Left renal pelvis (tissue), 4 donors: Measurements from ENCODE around the gene CORO1A. TPM values are rescaled to one million over a fixed set of nuclear protein-coding genes. Genes with fewer than 3 reads are reported as not detected.
"Not testable (repeated sequence)": the region's sequence is repeated elsewhere in the genome, so short reads cannot be mapped to it uniquely, and the experiment has no call there.

Source experiments
- DNase-seq, 4 donors: peaks; one replicate each; pipeline ENCODE4 v3.0.0-alpha.2; 2013; ENCODE audit warnings: low read depth in 4 of 4, low spot score in 3 of 4
- polyA plus RNA-seq, 4 donors: library from polyadenylated mRNA; unstranded; fragments of 120-200 nt; gene quantifications; one replicate each; pipeline ENCODE4 v1.2.1, GENCODE V29; 2013; ENCODE audit not compliant: insufficient read length in 4 of 4

Gene CORO1A
- polyA plus RNA-seq, 4 donors, result 8.1 to 18.0 (median 12.7) TPM

- DNase-seq, result not testable (repeated sequence)
These were observed 15.6 kb downstream of the CORO1A start, which contains the start of gene SULT1A3 for GRCh38 chr16:30199049-30199448. Gene SULT1A3, plus strand, starts transcription at chr16:30199255. Its CDS starts 1,474 bp downstream, at chr16:30200729.

GRCh38 chr16:30199608-30200343, 16.4 kb downstream of the CORO1A start:
- not testable (repeated sequence) for DNase-seq

DNA sequence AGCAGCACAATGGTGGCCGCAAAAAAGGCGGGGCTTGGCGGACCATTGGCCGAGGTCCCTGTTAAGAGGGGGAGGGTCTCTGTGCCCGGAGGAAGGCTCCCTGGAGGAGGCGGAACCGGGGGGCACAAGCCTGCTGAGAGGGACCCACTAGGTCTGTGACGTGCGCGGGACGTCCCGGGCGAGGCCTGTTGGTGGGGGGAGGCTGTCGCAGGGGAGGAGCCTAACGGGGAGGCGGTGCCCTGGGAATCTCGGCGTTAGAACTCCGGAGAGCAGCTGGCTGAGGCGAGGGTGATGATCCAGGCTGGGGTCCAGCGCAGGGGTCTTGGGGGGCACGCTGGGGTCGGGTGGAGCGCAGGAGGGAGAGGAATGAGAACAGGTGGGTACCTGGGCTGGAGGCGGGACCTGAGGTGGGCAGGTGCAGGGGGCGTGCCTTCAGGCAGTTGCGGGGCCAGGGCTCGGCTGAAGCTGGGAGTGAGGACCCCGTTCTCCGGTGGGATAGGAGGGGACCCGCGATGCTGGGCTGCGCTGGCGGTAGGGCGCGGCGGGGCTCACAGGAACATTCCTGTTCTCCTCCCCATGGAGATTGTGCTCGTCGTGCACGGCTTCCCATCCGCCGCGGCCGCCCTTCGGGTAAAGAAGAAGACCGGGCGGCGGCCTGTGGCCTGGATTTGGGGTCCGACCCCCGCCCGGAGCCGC, 22.3 kb downstream of the CORO1A start:
- not testable (repeated sequence) for DNase-seq

- DNase-seq, result not testable (repeated sequence)
These were observed 22.9 kb downstream of the CORO1A start for GRCh38 chr16:30206252-30206651.

DNA sequence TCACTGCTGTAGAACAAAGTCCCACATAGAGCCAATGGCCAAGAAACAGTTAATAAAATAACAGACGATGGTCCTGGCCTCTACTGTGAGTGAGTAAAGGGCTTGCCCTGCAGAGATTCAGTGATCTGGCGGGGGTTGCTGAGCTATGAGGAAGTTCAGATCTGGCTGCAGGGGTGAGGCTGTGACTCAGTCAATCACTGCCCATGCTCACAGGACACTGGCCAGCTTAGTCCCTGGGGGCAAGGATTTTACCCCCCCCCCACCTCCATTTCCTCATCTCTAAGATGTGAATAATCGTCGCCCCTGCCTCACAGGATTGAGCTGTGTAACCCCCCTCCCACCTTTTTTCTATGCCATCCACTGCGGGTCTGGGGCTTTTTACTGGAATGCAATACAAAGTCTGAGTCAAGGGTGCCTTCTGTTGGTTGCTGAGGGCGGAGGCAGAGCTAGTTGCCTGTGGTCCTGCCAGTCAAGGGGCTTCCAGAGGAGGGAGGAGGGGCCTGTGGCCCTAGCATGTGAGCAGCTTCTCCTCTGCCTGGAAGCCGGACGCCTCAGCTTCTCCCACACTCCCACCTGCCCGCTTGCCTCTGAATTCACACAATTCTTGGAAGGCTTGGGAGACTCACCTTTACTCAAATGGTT, 23.8 kb downstream of the CORO1A start:
- not testable (repeated sequence) for DNase-seq

DNA sequence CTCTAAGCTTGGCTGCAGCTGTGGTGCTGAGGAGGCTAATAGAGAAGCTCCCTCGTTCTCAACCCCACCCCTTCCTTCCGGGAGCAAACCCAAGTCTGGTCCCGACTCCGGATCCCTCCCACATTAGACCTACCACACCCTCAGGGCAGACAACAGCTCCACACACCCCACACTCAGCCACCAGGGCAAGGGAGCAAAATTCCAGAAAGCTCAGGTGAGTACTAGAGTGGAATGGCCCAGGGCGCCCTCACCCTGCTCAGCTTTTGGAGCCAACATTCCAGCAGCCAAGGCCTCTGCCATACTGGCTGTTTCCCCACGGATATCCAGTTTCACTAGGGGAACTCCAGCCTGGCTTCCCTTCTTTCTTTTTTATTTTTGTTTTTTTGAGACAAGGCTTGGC, 25.6 kb downstream of the CORO1A start:
- not testable (repeated sequence) for DNase-seq

DNA sequence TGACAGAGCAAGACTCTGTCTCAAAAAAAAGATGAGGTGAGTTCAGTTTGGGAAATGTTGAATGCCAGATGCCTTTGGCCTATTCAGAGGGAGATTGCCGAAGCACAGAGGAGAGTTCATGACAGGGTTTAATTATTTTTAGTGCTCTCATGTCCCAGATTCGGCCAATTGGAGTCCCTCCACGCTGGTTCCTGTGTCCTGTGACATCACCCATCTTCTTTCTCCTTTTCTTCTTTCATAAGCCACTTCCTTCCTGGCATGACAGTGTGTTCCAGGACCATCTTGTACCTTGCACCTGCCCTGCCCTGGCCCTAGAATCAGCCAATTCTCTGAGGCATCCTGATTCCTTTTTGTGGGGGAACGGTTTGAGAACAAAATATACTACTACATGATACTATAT, 28.0 kb downstream of the CORO1A start:
- not testable (repeated sequence) for DNase-seq

DNA sequence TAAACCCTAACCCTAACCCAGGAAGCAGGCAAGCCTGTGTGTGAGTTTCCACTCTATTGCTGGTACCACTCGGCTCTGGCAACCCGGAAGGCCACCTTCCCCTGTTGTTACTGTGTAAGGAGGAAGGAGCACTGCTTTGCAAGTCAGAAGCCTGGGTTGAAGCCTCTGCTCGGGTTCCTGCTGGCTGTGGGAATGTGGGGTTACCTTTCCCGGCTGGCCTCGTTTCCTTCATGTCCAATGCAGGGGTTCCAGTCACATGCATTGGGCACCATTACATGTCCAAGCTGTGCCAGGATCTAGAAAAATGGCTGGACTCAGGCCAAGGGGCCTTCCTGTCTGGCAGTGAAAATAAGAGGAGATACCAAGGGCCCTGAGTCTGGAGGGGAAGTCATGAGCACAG, 33.7 kb downstream of the CORO1A start:
- DNase-seq, result not testable (repeated sequence)

Other genes with a start within 250 kb of the CORO1A start
- gene TMEM219, start 221.5 kb upstream of the CORO1A start, polyA plus RNA-seq, result 100 to 1,000 TPM in 3 of 4 donors, 10 to 100 TPM in 1; 72.3 to 126 (median 103) TPM
- gene TAOK2, start 209.7 kb upstream of the CORO1A start, polyA plus RNA-seq, result 10 to 100 TPM; 33.2 to 59.3 (median 39.4) TPM
- 10 to 100 TPM; 12.3 to 21.6 (median 15.9) TPM for gene HIRIP3, start 188.0 kb upstream of the CORO1A start, polyA plus RNA-seq
- 10 to 100 TPM; 37.1 to 65.6 (median 41.8) TPM for gene INO80E, start 187.4 kb upstream of the CORO1A start, polyA plus RNA-seq
- gene DOC2A, start 172.6 kb upstream of the CORO1A start, polyA plus RNA-seq, result 1 to 10 TPM; 1.7 to 3.2 (median 2.6) TPM
- gene C16orf92, start 160.4 kb upstream of the CORO1A start, polyA plus RNA-seq, result not detected
- 1 to 10 TPM in 2 of 4 donors, under 1 TPM in 2; 0.73 to 1.5 (median 1.0) TPM for gene TLCD3B, start 152.3 kb upstream of the CORO1A start, polyA plus RNA-seq
- gene ALDOA, start 117.8 kb upstream of the CORO1A start, polyA plus RNA-seq, result 100 to 1,000 TPM; 238 to 605 (median 502) TPM
- 100 to 1,000 TPM in 1 of 4 donors, 10 to 100 TPM in 3; 63.3 to 107 (median 83.5) TPM for gene PPP4C, start 107.6 kb upstream of the CORO1A start, polyA plus RNA-seq
- 1 to 10 TPM in 3 of 4 donors, under 1 TPM in 1; 0.50 to 2.0 (median 1.1) TPM for gene TBX6, start 91.7 kb upstream of the CORO1A start, polyA plus RNA-seq
- gene YPEL3, start 87.4 kb upstream of the CORO1A start, polyA plus RNA-seq, result 10 to 100 TPM; 51.7 to 78.4 (median 59.6) TPM
- 10 to 100 TPM in 2 of 4 donors, 1 to 10 TPM in 2; 7.5 to 17.5 (median 13.0) TPM for gene GDPD3, start 70.1 kb upstream of the CORO1A start, polyA plus RNA-seq
- 10 to 100 TPM; 75.8 to 93.6 (median 84.5) TPM for gene MAPK3, start 60.4 kb upstream of the CORO1A start, polyA plus RNA-seq
- 10 to 100 TPM; 13.0 to 38.3 (median 19.8) TPM for gene BOLA2B, start 10.1 kb downstream of the CORO1A start, polyA plus RNA-seq
- gene SLX1A, start 10.3 kb downstream of the CORO1A start, polyA plus RNA-seq, result 10 to 100 TPM in 3 of 4 donors, 1 to 10 TPM in 1; 8.4 to 50.3 (median 16.4) TPM
- 10 to 100 TPM in 1 of 4 donors, 1 to 10 TPM in 3; 5.2 to 14.4 (median 8.6) TPM for gene SULT1A3, start 15.7 kb downstream of the CORO1A start, polyA plus RNA-seq
- gene NPIPB13, start 64.9 kb downstream of the CORO1A start, polyA plus RNA-seq, result 10 to 100 TPM in 2 of 4 donors, 1 to 10 TPM in 2; 3.5 to 18.0 (median 10.2) TPM
- gene CD2BP2, start 171.7 kb downstream of the CORO1A start, polyA plus RNA-seq, result 10 to 100 TPM; 42.1 to 56.7 (median 55.7) TPM
- 10 to 100 TPM; 28.2 to 44.1 (median 34.2) TPM for gene TBC1D10B, start 186.9 kb downstream of the CORO1A start, polyA plus RNA-seq
- 1 to 10 TPM in 3 of 4 donors, not detected in 1; 1.2 to 1.4 (median 1.2) TPM for gene MYL11, start 191.2 kb downstream of the CORO1A start, polyA plus RNA-seq
- gene SEPTIN1, start 199.0 kb downstream of the CORO1A start, polyA plus RNA-seq, result 1 to 10 TPM; 1.3 to 4.0 (median 2.1) TPM
- 10 to 100 TPM; 10.1 to 15.4 (median 13.1) TPM for gene ZNF48, start 211.8 kb downstream of the CORO1A start, polyA plus RNA-seq
- 10 to 100 TPM in 1 of 4 donors, 1 to 10 TPM in 3; 4.6 to 10.0 (median 5.2) TPM for gene ZNF771, start 224.0 kb downstream of the CORO1A start, polyA plus RNA-seq
- gene DCTPP1, start 246.4 kb downstream of the CORO1A start, polyA plus RNA-seq, result 10 to 100 TPM; 31.4 to 50.4 (median 41.3) TPM